DMS153 treated with DMSO at 0.1 percent for 48 hours (cell line): ENCODE measurements around the gene TUBGCP5.

Experiments
- DNase-seq: peaks from one replicate; lab custom pipeline; 2025; ENCODE audit not compliant: unreplicated experiment; lab: John Stamatoyannopoulos, UW

TUBGCP5 gene

DNA sequence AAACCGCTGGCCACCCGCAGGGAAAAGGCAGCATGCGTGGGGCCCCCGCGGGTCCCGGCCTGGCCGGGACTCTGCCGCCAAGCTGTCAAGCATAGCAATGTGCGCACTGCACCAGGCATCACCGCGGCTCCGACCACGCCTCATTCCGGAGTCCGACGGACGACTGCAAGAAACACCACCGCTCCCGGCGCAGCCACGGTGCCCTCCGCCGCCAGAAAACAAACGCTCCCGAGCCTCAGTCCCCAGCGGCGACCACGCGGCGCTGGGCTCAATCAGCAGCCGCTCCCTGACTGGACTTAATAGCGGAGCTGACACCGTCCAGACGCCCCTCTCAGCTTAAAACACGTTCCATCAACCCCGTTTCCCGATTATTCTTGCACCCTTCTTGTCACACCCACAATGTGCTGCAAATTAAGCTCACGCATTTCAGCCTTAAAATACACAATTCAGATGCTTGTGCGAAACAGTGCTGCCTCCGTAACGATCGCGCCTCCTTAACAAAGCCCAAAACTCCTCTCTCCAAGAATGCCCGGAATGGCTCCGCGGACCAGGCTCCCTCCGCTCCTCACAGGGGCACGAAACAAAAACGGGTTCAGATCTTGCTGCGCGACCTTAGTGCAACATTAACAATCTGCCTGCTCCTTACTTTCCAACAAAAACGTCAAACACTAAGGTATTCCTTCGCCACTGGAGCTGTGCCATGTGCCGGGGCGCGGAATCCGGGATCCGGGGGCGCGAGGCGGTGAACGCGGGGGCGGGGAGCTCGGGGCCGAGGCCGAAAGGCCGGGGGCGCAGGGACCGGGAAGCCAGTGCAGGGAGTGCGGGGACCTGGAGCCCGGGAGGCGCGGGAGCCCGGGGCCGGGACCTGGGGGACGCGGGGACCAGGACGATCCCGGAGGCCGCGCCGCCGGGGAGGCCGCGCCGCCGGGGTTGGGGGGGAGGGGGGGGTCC lies 59.9 kb downstream of the TUBGCP5 start:
- no peak for DNase-seq

DNA sequence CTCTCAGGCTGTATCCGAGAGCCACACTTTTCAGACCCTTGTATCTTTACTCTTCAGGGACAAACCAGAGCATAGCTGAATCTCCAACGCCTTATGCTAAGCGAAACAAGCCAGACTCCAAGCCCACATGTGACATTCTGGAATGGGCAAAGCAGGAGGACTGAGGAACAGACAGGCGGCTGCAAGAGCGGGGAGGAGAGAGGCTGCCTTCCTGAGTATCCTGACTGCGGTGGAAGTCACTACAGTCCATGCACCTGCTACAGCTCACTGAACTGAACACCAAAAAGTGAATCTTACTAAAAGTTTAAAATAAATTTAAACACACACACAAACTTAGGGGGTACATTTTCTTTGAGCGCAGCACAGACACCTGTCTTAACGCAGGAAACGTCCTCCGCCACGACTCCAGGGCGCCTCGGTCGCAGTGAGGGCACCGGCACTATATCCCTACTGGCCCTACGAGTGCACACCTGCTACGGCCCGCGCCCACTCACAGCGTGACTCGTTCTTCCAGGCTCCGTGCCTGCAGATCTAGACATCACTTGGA lies 60.6 kb downstream of the TUBGCP5 start:
- no peak for DNase-seq

DNA sequence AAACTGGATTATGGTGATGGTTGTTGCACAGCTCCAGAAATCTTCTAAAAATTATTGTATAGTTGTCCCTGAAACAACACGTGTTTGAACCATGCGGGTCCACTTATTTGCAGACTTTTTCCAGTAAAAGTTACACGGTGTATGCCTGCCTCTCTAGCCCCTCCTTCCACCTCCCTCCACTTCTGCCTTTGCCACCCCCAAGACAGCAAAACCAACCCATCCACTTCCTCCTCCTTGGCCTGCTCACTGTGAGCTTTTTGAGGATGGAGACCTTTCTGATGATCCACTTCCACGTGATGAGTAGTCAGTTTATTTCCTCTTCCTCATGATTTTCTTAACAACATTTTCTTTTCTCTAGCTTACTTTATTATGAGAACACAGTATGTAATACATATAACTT lies 64.6 kb downstream of the TUBGCP5 start:
- no peak for DNase-seq

DNA sequence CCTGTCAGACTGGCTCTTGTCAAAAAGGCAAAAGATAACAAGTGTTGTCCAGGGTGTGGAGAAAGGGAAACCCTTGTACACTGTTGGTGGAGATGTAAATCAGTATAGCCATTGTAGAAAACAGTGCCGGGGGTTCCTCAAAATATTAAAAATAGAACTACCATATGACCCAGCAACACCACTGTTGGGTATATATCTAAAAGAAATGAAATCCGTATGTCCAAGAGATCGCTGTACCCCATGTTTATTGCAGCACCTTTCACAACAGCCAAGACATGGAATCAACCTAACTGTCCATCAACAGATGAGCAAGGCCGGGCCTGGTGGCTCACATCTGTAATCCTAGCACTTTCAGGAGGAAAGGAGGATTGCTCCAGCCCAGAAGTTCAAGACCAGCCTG lies 65.4 kb downstream of the TUBGCP5 start:
- DNase-seq: no peak

DNA sequence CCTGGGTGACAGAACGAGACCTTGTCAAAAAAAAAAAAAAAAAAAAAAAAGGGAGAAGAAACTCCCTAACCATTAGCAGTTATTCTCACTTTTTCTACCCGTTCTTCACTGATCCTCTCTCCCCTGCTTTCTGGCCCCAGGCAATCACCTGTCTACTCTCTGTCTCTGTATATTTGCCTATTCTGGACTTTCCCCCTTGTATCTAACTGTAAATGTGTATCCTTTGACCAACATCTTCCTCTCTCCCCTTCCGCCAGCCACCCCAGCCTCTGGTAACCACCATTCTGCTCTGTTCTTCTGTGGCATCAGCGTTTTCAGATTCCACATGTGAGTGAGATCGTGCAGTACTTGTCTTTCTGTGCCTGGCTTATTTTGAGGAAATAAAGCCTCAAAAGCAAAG lies 66.1 kb downstream of the TUBGCP5 start:
- DNase-seq: no peak

DNA sequence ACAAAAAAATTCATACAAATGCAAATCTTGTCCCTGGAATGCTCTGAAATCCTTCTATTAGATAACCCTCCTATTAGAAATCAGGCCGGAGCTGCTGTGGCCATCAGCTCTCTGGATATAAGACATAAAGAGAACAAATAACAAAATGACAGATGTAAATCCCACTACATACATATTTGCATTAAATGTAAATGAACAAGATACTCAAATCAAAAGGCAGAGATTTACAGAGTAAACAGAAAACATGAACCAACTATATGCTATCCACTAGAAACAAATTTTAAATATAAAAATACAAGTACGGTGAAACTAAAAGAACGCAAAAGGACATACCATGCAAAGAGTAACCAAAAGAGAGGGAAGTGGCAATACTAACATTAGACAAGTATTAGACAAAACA lies 69.9 kb downstream of the TUBGCP5 start:
- DNase-seq: no peak

DNA sequence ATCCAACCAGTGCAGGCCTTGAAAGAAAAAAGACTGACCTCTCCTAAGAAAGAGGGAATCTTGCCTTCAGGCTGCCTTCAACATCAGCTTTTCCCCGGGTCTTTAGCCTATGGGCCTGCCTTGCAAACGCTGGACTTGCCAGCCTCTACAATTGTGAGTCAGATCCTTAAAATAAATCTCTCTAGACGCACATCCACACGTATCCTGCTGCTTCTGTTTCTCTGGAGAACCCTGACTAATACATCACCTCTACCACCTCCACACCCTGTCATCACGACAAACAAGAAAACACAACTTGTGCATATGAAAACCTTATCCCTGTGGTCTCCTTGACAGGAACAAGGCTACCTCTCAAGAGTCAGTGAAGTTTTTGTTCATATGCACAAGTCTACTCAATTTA lies 71.0 kb downstream of the TUBGCP5 start:
- DNase-seq: no peak

DNA sequence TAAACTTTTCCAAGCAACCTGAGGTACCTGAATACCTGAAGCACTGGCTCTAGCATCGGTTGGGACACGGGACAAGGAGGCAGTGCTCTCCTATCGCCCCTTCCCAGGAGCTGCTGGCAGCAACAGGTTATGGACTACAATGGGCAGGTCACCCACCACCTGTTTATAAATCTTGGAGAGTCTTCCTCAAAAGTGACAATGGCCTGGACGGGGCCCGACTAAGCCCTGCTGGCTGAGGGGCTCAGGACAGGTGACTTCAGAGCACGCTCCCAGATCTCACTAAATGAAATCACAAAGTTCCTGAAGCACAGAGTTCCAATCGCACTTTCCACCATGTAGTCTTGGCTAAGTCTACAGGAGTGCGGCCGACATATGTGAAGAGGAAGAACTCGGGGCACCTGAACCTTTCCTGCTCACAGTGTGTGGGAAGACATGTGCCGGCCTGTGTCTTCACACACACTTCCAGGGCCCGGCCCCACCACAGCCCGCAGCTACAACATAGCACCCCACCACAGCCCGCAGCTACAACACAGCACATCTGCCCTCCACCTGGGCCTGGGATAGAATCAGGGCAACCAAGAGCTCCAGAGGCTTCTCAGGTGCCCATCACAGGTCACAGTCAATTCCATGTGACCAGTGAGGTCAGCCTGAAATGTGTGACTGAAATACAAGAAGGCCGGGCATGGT lies 72.1 kb downstream of the TUBGCP5 start:
- no peak for DNase-seq

DNA sequence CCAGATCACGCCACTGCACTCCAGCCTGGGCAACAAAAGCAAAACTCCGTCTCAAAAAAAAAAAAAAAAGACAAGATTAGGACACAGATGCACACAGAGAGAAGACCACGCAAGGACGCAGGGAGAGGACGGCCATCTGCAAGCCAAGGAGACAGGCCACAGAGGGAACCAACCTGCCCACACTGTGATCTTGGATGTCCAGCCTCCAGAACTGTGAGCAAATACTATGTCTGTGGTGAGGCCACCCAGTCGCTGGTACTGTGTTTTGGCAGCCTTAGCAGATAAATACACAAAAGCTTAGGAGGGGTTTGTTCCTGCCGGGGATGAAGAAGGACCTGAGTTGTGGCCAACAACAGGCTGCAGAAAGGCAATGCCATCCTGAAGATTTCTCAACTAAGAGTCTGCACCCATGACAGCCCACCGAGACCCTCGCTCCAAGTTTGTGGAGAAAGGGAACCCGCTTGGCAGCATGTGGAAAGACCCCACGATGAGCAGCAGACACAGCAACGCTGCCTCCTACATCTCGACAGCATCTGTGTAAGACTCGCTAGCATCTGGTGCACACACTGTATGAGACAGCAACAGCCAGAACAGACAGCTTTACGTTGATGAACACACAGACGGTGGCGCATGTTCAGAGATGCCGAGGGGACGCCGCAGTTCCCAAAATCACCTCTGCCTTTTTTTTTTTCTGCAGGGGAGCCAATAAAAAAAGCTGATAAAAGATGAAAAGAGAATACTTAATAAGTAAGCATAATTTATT lies 72.9 kb downstream of the TUBGCP5 start:
- DNase-seq: no peak

DNA sequence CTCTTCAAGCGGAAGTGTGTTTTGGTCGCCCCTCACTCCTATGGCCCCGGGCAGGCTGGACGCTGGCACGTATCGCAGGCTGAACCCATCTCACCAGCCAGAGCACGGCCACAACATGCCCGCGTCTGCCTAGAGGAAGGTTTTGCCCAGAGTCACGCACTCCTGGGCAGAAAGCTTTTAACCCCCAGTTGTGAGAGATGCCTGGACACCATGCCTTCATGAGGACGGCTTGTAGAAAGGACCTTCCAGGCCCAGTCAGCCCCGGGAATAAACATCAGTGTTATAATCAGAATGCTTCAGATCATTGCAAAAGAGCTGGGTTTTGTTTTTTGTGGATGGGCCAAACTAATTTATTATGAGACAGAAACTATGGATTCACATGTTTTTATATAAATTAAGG lies 75.7 kb downstream of the TUBGCP5 start:
- DNase-seq: no peak

DNA sequence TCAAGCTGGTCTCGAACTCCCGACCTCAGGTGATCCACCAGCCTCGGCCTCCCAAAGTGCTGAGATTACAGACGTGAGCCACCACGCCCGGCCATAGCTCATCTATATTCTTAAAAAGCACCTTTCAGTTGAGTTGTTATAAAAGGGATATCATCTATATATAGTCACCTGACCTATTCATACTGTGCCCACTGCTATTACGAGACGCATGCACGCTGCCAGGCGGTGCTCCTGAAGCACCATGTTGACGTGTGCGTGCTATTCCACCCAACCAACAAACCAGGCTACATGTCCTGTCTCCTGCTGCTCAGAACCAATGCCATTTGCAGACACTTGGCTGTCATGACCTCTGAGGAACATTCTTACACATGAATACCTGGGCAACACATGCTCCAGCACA lies 76.8 kb downstream of the TUBGCP5 start:
- DNase-seq: no peak

DNA sequence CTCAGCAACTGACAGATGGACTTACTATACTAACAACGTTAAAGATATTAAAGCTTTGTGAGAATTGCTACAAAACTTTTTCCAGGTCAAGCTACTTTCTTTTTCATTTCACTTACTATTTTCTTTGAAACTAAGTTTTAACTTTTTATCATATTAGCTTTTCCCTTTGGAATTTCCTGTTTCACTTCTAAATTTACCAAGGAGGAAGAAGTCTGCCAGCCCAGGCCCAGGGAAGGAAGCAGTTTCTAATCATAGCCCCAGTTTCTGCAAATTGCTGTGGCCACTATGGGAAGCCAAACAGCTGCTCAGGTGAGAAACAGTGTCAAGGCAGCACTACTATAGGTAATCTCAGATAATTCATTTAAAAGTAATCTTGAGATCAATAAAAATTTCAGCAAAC lies 77.6 kb downstream of the TUBGCP5 start:
- DNase-seq: no peak

DNA sequence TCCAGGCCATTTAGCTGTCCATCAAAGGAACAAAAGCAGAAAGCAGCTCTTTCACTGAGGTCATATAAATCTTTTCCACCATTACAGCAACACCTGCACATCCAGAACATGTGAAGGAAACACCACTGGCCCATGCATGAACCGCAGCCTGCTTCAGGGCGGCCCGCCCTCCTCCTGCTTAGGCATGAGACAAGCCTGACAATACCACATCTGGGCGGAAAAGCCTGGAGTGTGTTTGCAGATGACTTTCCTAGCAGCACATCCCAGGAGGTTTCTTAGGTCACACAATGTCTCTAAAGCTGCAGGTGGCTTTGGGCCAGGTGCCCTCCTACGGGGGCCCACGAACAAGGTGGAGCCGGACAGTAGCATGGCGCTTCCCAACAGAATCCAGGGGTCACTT lies 78.8 kb downstream of the TUBGCP5 start:
- no peak for DNase-seq

DNA sequence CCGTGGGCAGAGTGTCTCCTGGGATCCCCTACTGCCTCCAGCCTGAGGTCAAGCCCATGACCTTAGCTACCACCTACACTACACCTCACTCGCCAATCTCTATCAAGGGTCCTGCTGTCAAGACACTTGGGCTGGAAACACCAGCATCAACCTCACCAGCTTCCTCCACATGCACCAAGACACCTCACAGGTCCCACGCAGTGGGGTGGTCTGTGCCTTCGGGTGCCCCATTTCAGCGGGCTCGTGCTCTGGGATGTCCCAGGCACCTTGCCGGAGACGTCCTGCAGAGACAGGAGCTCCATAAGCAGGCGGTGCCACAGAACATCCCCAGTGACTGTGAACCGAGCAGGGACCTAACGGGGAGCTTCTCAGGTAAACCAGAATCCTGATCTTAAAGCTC lies 79.2 kb downstream of the TUBGCP5 start:
- DNase-seq: no peak

DNA sequence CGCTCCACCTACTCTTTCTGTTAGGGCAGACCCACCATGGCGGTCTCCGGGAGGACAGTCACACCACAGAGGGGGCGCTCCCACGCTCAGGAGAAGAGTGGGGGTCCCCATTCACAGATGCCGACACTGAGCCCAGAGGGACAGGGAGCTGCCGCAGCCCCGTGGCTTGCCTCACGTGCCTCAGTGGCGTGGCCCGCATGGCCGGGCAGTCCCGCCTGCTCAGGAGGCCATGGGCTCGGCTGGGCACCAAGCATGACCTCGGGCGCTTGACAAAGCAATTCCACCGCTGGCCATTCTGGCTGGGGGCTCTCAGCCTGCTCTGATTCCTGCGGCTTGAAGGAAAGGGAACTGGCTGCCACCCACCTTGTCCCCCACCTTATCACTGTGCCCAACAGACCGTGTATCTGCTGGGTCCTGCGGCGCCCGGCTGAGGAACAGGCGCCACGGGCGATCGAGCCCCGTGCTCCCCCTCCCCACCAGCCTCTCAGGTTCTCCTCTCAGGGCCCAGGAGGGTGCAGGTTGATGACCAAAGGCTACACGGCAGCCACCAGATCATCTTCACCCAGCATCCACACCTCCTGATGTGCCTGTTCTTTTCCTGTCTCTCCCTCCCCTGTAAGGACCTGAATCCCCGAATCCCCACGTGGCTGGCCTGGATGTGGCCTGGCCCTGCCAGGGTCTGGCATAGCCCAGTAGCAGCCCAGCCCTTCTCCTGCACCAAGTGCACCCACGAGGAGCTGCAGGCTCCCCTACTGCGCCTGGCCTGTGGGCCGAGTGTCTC lies 79.9 kb downstream of the TUBGCP5 start:
- no peak for DNase-seq

DNA sequence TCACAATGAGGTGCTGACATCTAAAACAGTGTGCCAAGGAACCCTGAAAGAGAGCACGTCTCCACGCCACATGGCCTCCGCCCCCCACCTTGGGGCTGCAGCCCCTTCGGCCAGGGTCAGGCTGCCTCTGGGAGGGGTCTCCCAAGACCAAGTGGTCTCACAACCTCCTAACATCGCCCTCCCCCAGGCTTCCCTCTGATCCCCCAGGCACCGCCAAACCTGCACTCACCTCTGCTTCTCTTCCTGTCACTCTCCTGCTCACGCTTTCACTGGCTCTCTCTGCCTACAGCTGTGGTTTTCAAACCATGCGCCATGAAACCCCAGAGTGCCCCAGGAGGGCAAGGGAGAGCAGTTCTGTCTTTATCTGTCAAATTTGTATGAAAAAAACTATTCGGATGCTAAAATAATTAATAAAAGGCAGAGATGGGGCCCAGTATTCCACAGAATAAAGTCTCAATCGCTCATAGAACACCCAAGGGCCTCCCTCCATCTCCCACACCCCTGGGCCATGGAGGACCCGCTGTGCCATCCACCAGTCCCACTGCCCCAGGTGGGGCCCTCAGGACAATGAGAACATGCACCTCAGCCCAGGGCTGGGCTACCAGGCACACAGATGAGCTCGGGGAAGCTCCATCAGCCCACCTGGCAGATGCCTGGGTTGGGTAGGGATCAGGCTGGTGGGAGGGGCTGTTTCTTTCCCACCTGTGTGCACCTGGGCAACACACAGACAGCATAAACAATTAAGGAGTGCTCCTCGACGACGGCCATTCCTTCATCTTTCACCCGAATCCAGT lies 80.7 kb downstream of the TUBGCP5 start:
- no peak for DNase-seq

DNA sequence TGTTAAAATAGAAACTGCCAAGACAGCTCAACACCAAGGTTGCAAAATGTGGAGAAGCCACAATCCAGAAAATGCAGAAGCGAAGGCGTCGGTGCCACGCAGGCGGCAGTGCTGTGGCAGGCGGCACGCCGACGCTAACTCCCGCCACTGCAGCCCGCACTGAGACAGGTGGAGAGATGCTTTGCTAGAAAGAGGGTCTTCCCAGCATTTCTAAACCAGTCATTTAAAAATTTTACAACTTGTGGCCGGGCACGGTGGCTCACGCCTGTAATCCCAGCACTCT lies 82.5 kb downstream of the TUBGCP5 start:
- DNase-seq: no peak

DNA sequence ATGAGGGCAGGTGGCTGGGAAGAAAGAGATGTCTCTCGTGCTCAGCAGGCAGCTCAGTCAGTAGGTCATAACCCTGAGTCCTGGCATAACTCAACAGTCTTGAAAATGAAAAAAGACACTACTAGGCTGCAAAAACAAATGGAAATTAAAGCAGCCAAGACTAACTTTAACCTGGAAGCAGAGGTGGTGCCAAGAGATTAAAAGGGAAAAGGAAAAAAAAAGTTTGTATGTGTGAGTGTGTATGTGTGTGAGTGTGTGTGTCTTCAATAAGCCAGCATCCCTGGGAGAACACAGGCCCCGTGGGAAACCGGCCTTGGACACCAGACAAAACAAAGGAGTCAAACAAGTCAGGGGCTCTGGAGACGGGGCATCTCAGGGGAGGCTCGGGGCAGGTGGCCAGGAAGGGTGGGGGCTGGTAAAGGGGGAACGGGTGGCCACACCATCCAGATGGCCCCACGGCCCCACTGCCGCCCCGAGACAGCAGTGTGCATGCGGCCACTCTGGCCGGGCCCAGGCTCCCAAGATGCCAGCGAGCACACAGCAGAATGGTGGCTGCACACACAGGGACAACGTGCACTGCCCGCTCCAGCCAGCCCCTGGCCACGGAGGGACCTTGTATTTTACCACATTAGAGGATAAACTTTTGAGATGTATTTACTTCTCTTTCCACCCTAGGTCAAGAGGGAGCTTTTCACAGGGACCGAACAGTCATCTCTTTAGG lies 83.0 kb downstream of the TUBGCP5 start:
- no peak for DNase-seq

DNA sequence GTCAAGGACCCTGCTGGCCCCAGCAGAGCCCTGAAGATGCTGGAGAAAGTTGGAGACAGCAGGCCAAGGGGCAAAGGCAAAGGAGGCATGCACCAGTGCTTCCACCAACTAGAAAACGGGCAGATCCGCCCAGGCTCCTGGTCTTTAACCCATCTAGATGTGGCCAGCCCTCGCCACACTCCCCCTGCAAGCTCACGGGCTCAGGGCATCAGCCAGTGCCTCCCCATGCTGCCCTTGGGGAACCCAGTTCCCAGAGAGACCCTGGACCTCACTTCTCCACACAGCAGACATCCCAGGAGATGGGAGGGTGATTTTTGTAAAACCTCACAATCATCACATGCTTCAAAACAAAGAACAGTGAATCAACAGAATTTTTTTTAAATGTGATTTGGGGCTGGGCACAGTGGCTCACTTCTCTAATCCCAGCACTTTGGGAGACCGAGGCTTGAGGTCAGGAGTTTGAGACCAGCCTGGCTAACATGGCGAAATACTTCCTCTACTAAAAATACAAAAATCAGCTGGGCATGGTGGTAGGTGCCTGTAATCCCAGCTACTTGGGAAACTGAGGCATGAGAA lies 83.7 kb downstream of the TUBGCP5 start:
- no peak for DNase-seq
